Common myeloid progenitor, CD34-positive (primary cell): ENCODE results near the gene GARS1.

Source experiments
- CTCF ChIA-PET: fragments of 350-600 bp; sonication (Branson Sonifier 250); formaldehyde crosslinking; loops from one replicate; lab custom pipeline; 2021; ENCODE audit warnings: antibody characterized with exemption; lab: Charles Lee
- POLR2A ChIA-PET: fragments of 350-600 bp; sonication (Branson Sonifier 250); formaldehyde crosslinking; loops from one replicate; lab custom pipeline; 2021; ENCODE audit warnings: antibody characterized with exemption; lab: Charles Lee
- DNase-seq, 3 donors: peaks; one replicate each; pipeline versions ENCODE4 v3.0.0 to v3.0.0-alpha.2; 2013
- H3K27ac ChIP-seq, 2 experiments: 1 replicate in 1 of 2; 2 replicates in 1 of 2; pipeline ENCODE4 v1.7.0; 2013; ENCODE audit warnings: inconsistent platforms in 2 of 2, low read length in 2 of 2, mild to moderate bottlenecking in 2 of 2, low read depth in 1 of 2, moderate library complexity in 1 of 2; ENCODE audit not compliant: severe bottlenecking in 2 of 2, insufficient read depth in 1 of 2, poor library complexity in 1 of 2
- H3K27me3 ChIP-seq, 5 experiments: replicated peaks in 2 of 5; 1 replicate in 3 of 5; 2 replicates in 2 of 5; pipeline versions ENCODE4 v1.6.1 to v1.7.0; 2013; ENCODE audit warnings: low read length in 4 of 5, mild to moderate bottlenecking in 2 of 5, moderate library complexity in 2 of 5, inconsistent platforms in 1 of 5; ENCODE audit not compliant: insufficient read depth in 5 of 5, control insufficient read depth in 4 of 5
- H3K36me3 ChIP-seq, 4 experiments: 1 replicate in 2 of 4; 2 replicates in 2 of 4; pipeline versions ENCODE4 v1.6.1 to v1.7.0; 2013; ENCODE audit warnings: low read length in 3 of 4, control low read depth in 1 of 4, mild to moderate bottlenecking in 1 of 4; ENCODE audit not compliant: control insufficient read depth in 4 of 4, insufficient read depth in 4 of 4
- H3K4me1 ChIP-seq, 4 experiments: 1 replicate in 3 of 4; 2 replicates in 1 of 4; pipeline versions ENCODE4 v1.6.1 to v1.7.1; 2013; ENCODE audit warnings: low read length in 3 of 4, mild to moderate bottlenecking in 3 of 4, control low read depth in 1 of 4, inconsistent platforms in 1 of 4, moderate library complexity in 1 of 4; ENCODE audit not compliant: control insufficient read depth in 4 of 4, insufficient read depth in 4 of 4; ENCODE audit errors: control extremely low read depth in 1 of 4
- H3K4me3 ChIP-seq, 7 experiments: 1 replicate in 4 of 7; 2 replicates in 3 of 7; pipeline versions ENCODE4 v1.5.1 to v1.7.0; 2013; ENCODE audit warnings: mild to moderate bottlenecking in 7 of 7, low read length in 6 of 7, moderate library complexity in 6 of 7, inconsistent platforms in 2 of 7, low read depth in 2 of 7, control low read depth in 1 of 7; ENCODE audit not compliant: insufficient read depth in 4 of 7, control insufficient read depth in 1 of 7; ENCODE audit errors: extremely low read depth in 1 of 7
- H3K9me3 ChIP-seq, 5 experiments: 1 replicate in 4 of 5; 2 replicates in 1 of 5; pipeline versions ENCODE4 v1.6.1 to v1.7.1; 2013; ENCODE audit warnings: low read length in 4 of 5, mild to moderate bottlenecking in 2 of 5, inconsistent platforms in 1 of 5, low read depth in 1 of 5, moderate library complexity in 1 of 5; ENCODE audit not compliant: control insufficient read depth in 4 of 5, insufficient read depth in 2 of 5; ENCODE audit errors: control extremely low read depth in 1 of 5
- whole genome bisulfite sequencing: methylation state at CpG from one replicate; pipeline ENCODE4 v1.1.5; 2013; ENCODE audit not compliant: insufficient coverage; 5-methylcytosine and 5-hydroxymethylcytosine counted together

GARS1 gene

DNA sequence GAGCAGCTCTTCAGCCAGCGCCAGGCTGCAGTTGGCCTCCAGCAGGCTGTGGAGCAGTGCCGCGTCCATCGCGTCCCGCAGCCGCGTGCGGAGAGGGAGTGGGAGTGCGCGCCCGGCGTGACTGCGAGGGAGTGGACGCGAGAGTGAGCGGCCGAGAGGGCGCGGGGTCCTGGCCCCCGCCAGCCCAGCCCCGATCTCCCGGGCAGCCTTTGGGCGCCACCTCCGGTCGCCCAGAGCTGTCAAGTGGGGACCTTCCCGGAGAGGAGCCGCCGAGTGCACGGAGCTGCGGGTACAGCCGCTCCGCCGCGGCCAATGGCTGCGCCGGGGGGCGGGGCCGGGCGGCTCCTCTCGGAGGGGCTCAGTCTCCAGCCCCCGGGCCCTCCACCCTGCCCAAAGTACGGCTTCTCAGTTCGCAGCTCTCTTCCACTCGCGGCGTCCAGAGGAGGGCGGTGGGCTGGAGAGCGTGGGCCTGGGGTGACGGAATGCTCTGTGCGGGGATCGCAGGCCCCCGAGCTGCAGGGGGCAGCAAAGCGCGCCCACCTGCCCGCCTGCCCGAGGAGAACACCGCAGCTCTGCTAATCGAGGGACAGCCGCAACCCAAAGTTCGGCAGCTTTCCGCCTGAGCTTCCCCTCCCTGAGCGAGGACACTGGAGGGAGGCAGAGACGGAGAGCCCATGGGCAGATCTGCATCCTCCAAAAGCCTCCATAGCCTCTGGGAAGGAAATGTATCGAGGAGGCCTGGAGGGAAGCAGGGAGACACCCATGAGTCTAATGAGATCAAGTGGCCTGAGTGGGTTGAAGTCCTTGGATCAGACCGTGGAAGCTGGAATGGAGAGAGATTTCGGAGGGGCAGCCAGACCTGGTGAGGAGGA, 87.8 kb downstream of the GARS1 start, which contains the start of gene CRHR2:
CRHR2 (minus strand) TSS at position 245 of the 872 bp plus-strand sequence; CDS start at position 69, 176 bp downstream.
- ChIA-PET POLR2A (no interaction called here), CTCF (interaction anchor here (0.7 to 5.0 kb wide), 16 partner anchors 9 to 161 kb away, joined by 3 to 40 read pairs (median 4); no protein-coding TSS in a partner anchor)
- DNase-seq: peak; percentile 36 to 69 (median 61)
- Histone ChIP-seq H3K27ac (no peak within 1 kb of the TSS), H3K36me3 (no peaks in the 10 kb centered on the region), H3K27me3 (peaks cover 0 to 80% (median 27%) of the 10 kb centered on the region in 5 experiments), H3K4me1 (peaks cover 0 to 18% (median 15%) of the 10 kb centered on the region in 4 experiments), H3K9me3 (no peaks in the 10 kb centered on the region), H3K4me3 (peak within 1 kb of the TSS; percentile 25 to 74 (median 52))
- 4% methylated on average over 47 of the region's 67 CpGs for WGBS

DNA sequence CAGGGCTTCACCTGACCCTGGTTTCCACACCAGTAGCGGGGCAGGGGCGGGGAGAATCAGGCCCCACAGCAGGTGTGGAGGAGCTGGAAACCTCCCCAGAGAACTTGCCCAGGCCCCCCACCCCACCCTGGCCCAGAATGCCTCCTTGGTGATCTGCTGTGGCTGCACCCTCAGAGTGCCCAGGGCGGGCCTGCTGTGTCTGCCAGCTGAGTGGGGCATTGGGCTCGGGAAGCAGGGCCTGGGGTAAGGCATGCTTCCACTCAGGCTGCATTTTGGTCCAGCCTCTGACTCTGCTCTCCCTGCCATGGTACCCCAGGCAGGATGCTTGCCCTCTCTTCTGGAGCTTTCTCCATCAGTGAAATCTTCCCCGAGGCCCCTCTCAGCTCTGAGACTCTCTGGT, 88.6 kb downstream of the GARS1 start:
- DNase-seq: no peak
- H3K27me3 ChIP-seq: peaks cover 0 to 73% (median 27%) of the 10 kb centered on the region in 5 experiments
- H3K27ac ChIP-seq: no peak overlapping the region
- no peaks in the 10 kb centered on the region for H3K36me3 ChIP-seq
- no peak overlapping the region for H3K4me3 ChIP-seq
- CTCF ChIA-PET: interaction anchor here (0.8 to 5.0 kb wide), 9 partner anchors 9 to 62 kb away, joined by 3 to 40 read pairs (median 6); no protein-coding TSS in a partner anchor
- H3K9me3 ChIP-seq: no peaks in the 10 kb centered on the region
- 98% methylated on average over 5 of the region's 5 CpGs for WGBS
- POLR2A ChIA-PET: no interaction called here
- peaks cover 0 to 18% (median 17%) of the 10 kb centered on the region in 4 experiments for H3K4me1 ChIP-seq
